HG03354 (cell line): Measurements from ENCODE around the gene ZNF429.
"Not testable (repeated sequence)": the region's sequence is repeated elsewhere in the genome, so short reads cannot be mapped to it uniquely, and the experiment has no call there.

Experiments
- ATAC-seq: cut with Tn5 transposase; IDR thresholded peaks from one replicate; pipeline ENCODE4 v1.9.1; 2021; ENCODE audit warnings: mild to moderate bottlenecking; ENCODE audit not compliant: unreplicated experiment, poor library complexity, severe bottlenecking

ZNF429 gene

GRCh38 chr19:21511058-21511457 is 5.7 kb downstream of the ZNF429 start:
- not testable (repeated sequence) for ATAC-seq

DNA sequence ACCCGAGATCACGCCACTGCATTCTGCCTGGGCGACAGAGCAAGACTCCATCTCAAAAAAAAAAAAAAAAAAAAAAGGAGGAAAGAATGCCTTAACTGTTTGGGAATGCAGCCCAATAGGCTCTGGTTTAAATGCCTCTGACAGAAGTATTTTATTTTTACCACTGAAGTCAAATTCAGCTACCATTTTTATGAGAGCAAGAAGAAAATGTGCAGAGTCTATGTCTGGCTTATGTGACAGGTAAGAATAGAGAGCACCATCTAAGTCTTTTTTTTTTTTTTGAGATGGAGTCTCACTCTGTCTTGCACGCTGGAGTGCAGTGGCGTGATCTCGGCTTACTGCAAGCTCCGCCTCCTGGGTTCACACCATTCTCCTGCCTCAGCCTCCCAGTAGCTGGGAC is 7.2 kb downstream of the ZNF429 start:
- ATAC-seq = not testable (repeated sequence)

- ATAC-seq = no peak
Measured at GRCh38 chr19:21513651-21514050, 8.2 kb downstream of the ZNF429 start.

- no peak for ATAC-seq
Measured at GRCh38 chr19:21519488-21519887, 14.1 kb downstream of the ZNF429 start.

GRCh38 chr19:21532904-21533303 is 27.5 kb downstream of the ZNF429 start:
- ATAC-seq = no peak

GRCh38 chr19:21536741-21537290 is 31.4 kb downstream of the ZNF429 start:
- not testable (repeated sequence) for ATAC-seq

GRCh38 chr19:21559444-21559843 is 54.0 kb downstream of the ZNF429 start:
- no peak for ATAC-seq

DNA sequence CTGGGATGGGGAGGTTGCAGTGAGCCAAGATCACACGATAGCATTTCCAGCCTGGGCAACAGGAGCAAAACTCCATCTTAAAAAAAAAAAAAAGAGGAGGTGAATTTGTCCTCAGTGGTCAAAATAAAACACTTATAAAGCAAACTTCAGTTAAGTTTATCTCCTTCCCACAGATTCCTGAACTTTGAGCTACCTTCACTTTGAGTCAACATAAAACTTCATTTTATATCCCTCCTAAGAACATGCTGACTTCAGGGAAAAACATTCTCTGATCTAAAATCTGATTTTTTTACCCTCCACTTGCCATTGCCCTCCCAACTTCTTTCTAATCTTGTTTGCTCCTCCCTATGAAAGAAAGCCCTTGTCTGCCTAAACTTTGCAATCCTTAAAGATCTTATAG is 59.0 kb downstream of the ZNF429 start:
- ATAC-seq = no peak

DNA sequence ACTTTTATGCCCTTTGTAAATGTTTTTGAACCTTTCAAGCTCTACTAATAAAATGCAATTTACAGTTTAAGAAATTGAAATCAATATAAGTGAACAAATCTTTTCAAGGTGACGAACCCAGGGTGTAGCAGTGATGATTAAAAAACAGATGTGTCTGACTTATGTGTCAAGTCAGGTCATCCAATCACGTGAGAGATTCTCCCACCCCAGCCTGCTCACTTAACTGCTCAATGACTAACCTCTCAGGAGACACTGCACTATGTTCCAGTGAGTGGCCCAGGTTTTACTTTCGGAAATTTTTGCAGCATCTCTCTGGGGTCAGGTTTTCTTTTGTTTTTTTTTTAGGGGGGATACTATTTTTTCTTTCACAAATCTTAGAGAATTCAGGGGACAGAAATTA is 60.7 kb downstream of the ZNF429 start:
- no peak for ATAC-seq

- not testable (repeated sequence) for ATAC-seq
Measured at GRCh38 chr19:21567806-21568205, 62.4 kb downstream of the ZNF429 start.

DNA sequence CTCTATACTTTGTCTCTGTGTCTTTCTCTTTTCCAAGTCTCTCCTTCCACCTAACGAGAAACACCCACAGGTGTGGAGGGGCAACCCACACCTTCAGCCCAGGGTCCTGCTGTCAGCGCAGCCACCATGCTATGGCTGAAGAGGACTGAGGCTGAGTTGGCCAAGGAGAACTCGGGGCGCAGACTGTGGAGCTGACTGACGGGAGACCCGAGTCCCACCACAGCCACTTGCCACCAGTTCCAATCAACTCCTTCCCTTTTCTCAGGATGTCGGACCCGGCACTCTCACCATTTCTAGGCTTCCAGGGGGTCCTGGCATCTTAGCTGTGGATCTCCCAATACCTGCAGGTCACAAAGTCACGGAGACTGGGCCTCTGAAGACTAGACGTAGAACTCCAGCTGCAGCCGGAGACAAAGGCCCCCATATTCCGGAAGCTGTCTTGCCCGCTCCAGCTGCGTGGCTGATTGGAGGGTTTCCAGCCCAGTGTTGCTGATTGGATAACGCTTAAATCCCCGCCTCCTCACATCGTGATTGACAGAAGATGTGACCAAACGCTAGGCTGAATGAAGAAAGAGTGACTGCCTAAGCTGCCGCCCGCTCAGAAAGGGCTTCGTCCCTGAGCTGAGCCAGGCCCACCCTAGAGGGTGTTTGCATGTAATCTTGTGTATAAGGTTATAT is 63.6 kb downstream of the ZNF429 start:
- ATAC-seq = peak; percentile 69

DNA sequence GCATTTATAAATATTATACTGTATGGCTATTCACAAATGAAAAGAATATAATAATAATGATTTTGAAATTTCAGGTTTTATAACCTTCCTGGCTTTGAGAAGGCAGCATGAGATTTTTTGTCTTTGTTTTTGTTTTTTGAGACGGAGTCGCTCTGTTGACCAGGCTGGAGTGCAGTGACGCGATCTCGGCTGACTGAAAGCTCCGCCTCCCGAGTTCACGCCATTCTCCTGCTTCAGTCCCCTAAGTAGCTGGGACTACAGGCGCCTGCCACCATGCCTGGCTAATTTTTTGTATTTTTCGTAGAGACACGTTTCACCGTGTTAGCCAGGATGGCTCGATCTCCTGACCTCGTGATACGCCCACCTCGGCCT is 64.1 kb downstream of the ZNF429 start:
- ATAC-seq = peak; percentile 16

DNA sequence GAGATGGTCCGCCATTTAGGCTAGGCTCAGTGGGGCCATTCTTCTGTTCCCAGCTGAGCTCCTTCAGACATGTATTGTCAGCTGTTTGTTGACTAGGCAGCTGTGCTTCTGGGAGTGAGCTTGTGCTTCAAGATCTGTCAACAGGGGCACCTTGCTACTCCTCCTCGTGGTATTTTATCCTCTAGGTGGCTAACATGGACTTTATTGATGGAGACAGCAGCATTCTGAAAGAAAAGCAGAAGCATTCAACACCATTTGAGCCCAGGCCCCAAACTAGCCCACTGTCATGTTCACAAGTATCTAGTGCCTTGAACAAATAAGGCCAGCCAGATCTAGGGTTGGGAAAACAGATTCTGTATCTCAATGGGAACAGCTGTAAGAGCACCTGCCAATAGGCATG is 65.9 kb downstream of the ZNF429 start:
- ATAC-seq = no peak

- no peak for ATAC-seq
Measured at GRCh38 chr19:21574607-21575006, 69.2 kb downstream of the ZNF429 start.

DNA sequence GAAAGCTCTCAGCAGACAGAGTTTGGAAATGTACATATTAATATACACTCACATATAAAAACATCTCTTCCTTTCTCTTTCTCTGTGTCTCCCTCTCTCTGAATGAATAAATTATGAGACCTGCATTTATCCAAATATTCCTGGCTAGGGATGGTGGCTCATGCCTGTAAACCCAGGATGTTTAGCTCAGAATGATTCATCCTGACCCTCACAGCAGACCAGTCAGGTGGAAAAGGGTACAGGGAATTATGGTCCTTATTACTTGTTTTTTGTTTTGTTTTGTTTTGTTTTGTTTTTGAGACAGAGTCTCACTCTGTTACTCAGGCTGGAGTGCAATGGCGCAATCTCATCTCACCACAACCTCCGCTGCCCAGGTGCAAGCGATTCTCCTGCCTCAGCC is 71.1 kb downstream of the ZNF429 start:
- no peak for ATAC-seq

DNA sequence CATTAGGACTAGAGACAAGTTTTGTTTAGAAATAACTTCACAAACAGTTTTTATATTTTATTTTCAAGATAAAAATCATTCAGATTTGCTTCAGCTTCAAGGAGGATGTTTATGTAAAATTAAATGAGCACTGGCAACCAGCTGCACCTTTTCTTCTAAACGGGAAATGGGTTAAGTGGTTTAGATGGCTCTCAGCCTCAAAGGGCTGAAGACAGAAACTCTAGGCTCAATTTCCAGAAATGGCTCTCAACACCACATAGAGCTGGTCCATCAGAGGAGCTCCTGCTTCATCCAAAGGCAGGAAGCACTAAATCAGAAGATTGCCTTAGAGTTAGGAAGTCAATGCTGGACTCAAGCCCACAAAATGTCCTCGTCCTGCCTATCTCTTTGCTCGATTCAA is 74.7 kb downstream of the ZNF429 start:
- no peak for ATAC-seq

DNA sequence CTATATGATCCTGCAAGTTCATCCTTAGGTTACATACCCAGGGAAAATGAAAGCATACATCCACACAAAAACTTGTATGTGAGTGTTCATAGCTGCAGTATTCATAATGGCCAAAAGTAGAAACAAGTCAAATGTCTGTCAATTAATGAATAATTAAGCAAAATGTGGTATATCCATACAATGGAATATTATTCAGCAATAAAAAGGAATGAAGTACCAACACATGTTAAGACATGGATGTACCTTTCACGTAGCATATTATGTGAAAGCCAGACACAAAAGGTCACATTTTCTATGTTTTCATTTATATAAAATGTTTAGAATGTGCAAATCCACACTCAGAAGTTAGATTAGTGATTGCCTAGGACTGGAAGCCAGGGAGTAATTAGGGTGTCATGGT is 75.4 kb downstream of the ZNF429 start:
- ATAC-seq = no peak

DNA sequence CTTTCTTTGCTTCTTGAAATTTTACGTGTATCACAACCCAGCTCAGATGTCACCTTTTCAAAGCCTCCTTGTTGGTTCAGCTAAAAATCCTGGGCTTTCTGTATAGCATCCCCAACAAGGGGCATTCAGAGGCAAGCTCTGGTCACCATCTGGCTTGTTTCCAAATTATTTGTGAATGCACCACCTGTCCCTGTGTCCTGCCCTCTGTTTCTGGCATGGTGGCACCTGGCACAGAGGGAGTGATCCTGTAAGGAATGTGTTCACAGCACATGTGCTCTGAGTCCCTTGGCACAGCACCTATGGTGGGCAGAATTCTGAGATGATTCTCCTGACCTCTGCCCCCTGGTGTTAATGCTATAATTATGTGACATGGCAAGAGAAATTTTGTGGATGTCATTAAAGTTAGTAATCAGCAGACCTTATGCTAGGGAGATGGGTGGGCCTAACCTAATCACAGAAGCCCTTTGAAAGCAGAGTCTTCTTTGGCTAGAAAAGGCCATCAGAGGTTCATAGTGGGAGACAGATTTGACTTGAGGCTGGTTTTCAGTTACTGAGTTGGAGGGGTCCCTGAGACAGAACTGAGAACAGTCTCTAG is 76.3 kb downstream of the ZNF429 start:
- ATAC-seq = no peak

- ATAC-seq = no peak
Measured at GRCh38 chr19:21584537-21584936, 79.1 kb downstream of the ZNF429 start.

DNA sequence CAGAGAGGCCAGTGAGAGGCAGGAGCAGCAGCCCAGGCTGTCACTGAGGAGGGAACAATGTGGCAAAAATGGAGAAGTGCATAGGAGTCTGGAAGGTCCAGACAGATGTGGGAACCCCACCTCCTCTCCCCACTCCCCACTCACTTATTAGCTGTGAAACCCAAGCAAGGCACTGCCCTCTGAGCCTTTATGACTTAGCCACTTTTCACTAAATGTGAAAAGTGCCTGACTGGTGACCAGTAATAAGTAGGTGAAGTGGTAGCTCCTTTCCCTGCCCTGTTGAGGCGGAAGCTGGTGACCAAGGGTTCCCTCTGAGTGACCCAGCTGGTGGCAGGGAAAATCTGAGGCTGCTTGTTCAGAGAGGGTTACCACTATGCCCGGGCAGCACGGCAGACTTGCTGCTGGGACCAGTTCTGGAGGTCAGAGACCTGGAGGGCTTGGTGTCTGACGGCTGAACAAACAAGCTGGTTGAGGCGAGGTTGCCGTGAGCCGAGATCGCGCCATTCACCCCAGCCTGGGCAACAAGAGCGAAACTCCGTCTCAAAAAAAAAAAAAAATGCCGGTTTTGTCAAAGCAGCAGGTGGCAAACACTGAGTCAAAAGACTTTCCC is 80.0 kb downstream of the ZNF429 start:
- no peak for ATAC-seq
